Loucy (cell line): ENCODE measurements around the gene RRM1.
"Not testable (repeated sequence)": the region's sequence is repeated elsewhere in the genome, so short reads cannot be mapped to it uniquely, and the experiment has no call there.

Experiments
- H2AFZ ChIP-seq: fragments of 200-600 bp; sonication (generic); 2 replicates; pipeline ENCODE4 v1.6.0; 2016; ENCODE audit warnings: antibody characterized with exemption, mild to moderate bottlenecking, low read length, moderate library complexity
- H3F3A ChIP-seq: fragments of 200-600 bp; 2 replicates; pipeline ENCODE4 v1.6.0; 2016; ENCODE audit warnings: antibody characterized with exemption, low read depth, mild to moderate bottlenecking
- H3K27me3 ChIP-seq: fragments of 200-600 bp; sonication (generic); 2 replicates; pipeline ENCODE4 v1.6.1; 2014; ENCODE audit warnings: low read length, mild to moderate bottlenecking; ENCODE audit not compliant: insufficient read depth, poor library complexity, severe bottlenecking
- H3K36me3 ChIP-seq: fragments of 200-600 bp; sonication (generic); 2 replicates; pipeline ENCODE4 v1.6.1; 2016; ENCODE audit warnings: low read length; ENCODE audit not compliant: insufficient read depth
- H3K4me1 ChIP-seq: fragments of 200-600 bp; sonication (generic); 2 replicates; pipeline ENCODE4 v1.5.1; 2014; ENCODE audit warnings: low read length, mild to moderate bottlenecking; ENCODE audit not compliant: insufficient read depth, poor library complexity, severe bottlenecking
- H3K4me2 ChIP-seq: fragments of 200-600 bp; sonication (generic); 2 replicates; pipeline ENCODE4 v1.6.0; 2014; ENCODE audit warnings: antibody characterized with exemption, low read length, low read depth, mild to moderate bottlenecking; ENCODE audit not compliant: poor library complexity, severe bottlenecking
- H3K4me3 ChIP-seq: fragments of 200-600 bp; sonication (generic); 2 replicates; pipeline ENCODE4 v1.5.1; 2014; ENCODE audit warnings: low read length, mild to moderate bottlenecking, mixed read lengths; ENCODE audit not compliant: poor library complexity, severe bottlenecking
- H3K79me2 ChIP-seq: fragments of 200-600 bp; sonication (generic); 2 replicates; pipeline ENCODE4 v1.6.1; 2014; ENCODE audit warnings: low read length; ENCODE audit not compliant: insufficient read depth
- H3K9ac ChIP-seq: fragments of 200-600 bp; sonication (generic); 2 replicates; pipeline ENCODE4 v1.6.0; 2014; ENCODE audit warnings: mild to moderate bottlenecking, low read depth, low read length, moderate library complexity; ENCODE audit not compliant: poor library complexity, severe bottlenecking
- H3K9me2 ChIP-seq: fragments of 200-600 bp; sonication (generic); replicated peaks from 2 replicates; pipeline ENCODE4 v1.6.1; 2016; ENCODE audit warnings: low read depth, low read length, mixed read lengths
- H3K9me3 ChIP-seq: fragments of 200-600 bp; sonication (generic); 2 replicates; pipeline ENCODE4 v1.6.1; 2014; ENCODE audit warnings: mild to moderate bottlenecking, antibody characterized with exemption, low read length, low read depth; ENCODE audit not compliant: insufficient read depth
- H4K20me1 ChIP-seq: fragments of 200-600 bp; sonication (generic); 2 replicates; pipeline ENCODE4 v1.6.0; 2014; ENCODE audit warnings: antibody characterized with exemption, low read length, mild to moderate bottlenecking; ENCODE audit not compliant: insufficient read depth, poor library complexity, severe bottlenecking
- EZH2phosphoT487 ChIP-seq: fragments of 200-600 bp; IDR thresholded peaks from 2 replicates; pipeline ENCODE4 v1.6.1; 2018; ENCODE audit warnings: antibody characterized with exemption, mild to moderate bottlenecking, moderate library complexity, borderline replicate concordance
- TF ChIP-seq, protein P1 (sequence below): fragments of 200-600 bp; sonication (generic); conservative IDR thresholded peaks from 2 replicates; pipeline ENCODE4 v1.5.1; 2014; ENCODE audit warnings: mild to moderate bottlenecking, antibody characterized with exemption, low read length

Gene RRM1

DNA sequence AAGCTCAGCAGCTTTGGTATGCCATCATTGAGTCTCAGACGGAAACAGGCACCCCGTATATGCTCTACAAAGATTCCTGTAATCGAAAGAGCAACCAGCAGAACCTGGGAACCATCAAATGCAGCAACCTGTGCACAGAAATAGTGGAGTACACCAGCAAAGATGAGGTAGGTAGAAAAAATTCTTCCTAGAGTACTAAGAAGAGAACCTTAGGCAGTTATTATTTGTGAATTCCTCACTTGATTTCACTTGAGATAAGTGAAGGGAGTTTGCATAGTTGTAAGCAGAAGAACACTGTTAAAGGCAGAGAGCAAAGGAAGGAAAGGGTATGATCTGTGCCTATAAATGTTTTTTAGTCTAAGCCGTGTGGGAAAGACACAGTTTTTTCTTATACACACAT is 28.6 kb downstream of the RRM1 start:
- H3K9me3 ChIP-seq: no peaks in the 10 kb centered on the region
- no peak overlapping the region for H3K9ac ChIP-seq
- no peaks in the 10 kb centered on the region for H4K20me1 ChIP-seq
- no peaks in the 10 kb centered on the region for H3K4me1 ChIP-seq
- H3K4me2 ChIP-seq: no peak overlapping the region
- no peak overlapping the region for H3K4me3 ChIP-seq
- H3K36me3 ChIP-seq: peaks cover 94% of the 10 kb centered on the region
- TF ChIP-seq, protein P1, sequence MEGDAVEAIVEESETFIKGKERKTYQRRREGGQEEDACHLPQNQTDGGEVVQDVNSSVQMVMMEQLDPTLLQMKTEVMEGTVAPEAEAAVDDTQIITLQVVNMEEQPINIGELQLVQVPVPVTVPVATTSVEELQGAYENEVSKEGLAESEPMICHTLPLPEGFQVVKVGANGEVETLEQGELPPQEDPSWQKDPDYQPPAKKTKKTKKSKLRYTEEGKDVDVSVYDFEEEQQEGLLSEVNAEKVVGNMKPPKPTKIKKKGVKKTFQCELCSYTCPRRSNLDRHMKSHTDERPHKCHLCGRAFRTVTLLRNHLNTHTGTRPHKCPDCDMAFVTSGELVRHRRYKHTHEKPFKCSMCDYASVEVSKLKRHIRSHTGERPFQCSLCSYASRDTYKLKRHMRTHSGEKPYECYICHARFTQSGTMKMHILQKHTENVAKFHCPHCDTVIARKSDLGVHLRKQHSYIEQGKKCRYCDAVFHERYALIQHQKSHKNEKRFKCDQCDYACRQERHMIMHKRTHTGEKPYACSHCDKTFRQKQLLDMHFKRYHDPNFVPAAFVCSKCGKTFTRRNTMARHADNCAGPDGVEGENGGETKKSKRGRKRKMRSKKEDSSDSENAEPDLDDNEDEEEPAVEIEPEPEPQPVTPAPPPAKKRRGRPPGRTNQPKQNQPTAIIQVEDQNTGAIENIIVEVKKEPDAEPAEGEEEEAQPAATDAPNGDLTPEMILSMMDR: no peak
- TF ChIP-seq EZH2phosphoT487: no peak
- no peak overlapping the region for H2AFZ ChIP-seq
- H3K9me2 ChIP-seq: no peaks in the 10 kb centered on the region
- H3K27me3 ChIP-seq: no peaks in the 10 kb centered on the region
- no peaks in the 10 kb centered on the region for H3F3A ChIP-seq
- H3K79me2 ChIP-seq: peaks cover 8% of the 10 kb centered on the region; the same call in 1 of the 2 replicates

- Histone ChIP-seq H3K4me3 (no peak overlapping the region), H3K79me2 (no peaks in the 10 kb centered on the region), H2AFZ (no peak overlapping the region), H3K9ac (no peak overlapping the region), H3K36me3 (peaks cover 87% of the 10 kb centered on the region), H3K9me2 (no peaks in the 10 kb centered on the region), H4K20me1 (no peaks in the 10 kb centered on the region), H3K9me3 (no peaks in the 10 kb centered on the region), H3K4me2 (no peak overlapping the region), H3K27me3 (no peaks in the 10 kb centered on the region), H3F3A (no peaks in the 10 kb centered on the region), H3K4me1 (no peaks in the 10 kb centered on the region)
- TF ChIP-seq, protein P1: no peak
- TF ChIP-seq EZH2phosphoT487: no peak
Measured at GRCh38 chr11:4125141-4125540, 30.5 kb downstream of the RRM1 start.

DNA sequence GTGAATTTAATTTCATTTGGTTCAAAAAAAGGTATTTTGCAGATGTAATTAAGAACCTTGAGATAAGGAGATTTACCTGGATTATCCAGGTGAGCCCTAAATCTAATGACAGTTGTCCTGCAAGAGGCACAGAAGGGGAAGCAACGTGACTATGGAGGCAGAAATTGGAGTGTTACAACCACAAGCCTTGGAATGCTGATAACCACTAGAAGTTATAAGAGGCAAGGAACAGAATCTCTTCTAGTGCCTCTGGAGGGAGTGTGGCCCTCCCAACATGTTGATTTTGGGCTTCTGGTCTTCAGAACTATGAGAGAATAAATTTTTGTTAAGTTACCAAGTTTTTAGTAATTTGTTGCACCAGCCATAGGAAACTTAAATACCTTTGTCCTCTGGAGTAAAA is 32.8 kb downstream of the RRM1 start:
- H3K4me2 ChIP-seq: no peak overlapping the region
- no peaks in the 10 kb centered on the region for H3K4me1 ChIP-seq
- H3K4me3 ChIP-seq: no peak overlapping the region
- no peaks in the 10 kb centered on the region for H3K9me2 ChIP-seq
- no peaks in the 10 kb centered on the region for H3K9me3 ChIP-seq
- H3K27me3 ChIP-seq: no peaks in the 10 kb centered on the region
- no peaks in the 10 kb centered on the region for H4K20me1 ChIP-seq
- no peaks in the 10 kb centered on the region for H3K79me2 ChIP-seq
- H3K9ac ChIP-seq: no peak overlapping the region
- H3F3A ChIP-seq: no peaks in the 10 kb centered on the region
- peaks cover 87% of the 10 kb centered on the region for H3K36me3 ChIP-seq
- H2AFZ ChIP-seq: no peak overlapping the region
- TF ChIP-seq, protein P1: no peak
- TF ChIP-seq EZH2phosphoT487: no peak

DNA sequence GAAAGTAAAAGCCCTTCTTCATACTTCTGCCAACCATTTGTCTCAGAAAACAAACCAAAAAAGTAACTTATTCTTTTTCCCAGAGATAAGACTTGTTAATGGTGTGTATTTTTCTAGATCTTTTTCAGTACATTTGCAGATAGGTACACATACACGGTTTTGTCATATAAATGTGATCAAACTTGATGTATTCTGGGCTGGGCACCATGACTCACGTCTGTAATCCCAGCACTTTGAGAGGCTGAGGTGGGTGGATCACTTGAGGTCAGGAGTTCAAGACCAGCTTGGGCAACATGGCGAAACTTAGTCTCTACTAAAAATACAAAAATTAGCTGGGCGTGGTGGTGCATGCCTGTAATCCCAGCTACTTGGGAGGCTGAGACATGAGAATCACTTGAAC is 35.6 kb downstream of the RRM1 start:
- H3K9me2 ChIP-seq, H3K4me2 ChIP-seq, H3K9ac ChIP-seq, H2AFZ ChIP-seq, H3K4me1 ChIP-seq, H3K27me3 ChIP-seq, H3F3A ChIP-seq, H3K4me3 ChIP-seq, H3K9me3 ChIP-seq, H4K20me1 ChIP-seq, H3K79me2 ChIP-seq: not testable (repeated sequence)
- peaks cover 87% of the 10 kb centered on the region for H3K36me3 ChIP-seq
